Stimulated activated CD4-positive, alpha-beta T cell treated with anti-CD3 and anti-CD28 coated beads, Interleukin-12 subunit alpha, Interleukin-12 subunit beta, amount 100 ng/mL, for 4 hours (primary cell): ENCODE data around the gene STING1.
A peak's percentile ranks its signal among the peaks of the same experiment; 100 is the strongest.
"Not testable (repeated sequence)": the region's sequence is repeated elsewhere in the genome, so short reads cannot be mapped to it uniquely, and the experiment has no call there.

Experiments used
- DNase-seq: peaks from one replicate; pipeline ENCODE4 v3.0.0-alpha.2; 2020

The STING1 gene

GRCh38 chr5:139461698-139462097 is 20.9 kb downstream of the STING1 start:
- no peak for DNase-seq

- DNase-seq: no peak
Measured at GRCh38 chr5:139461176-139461575, 21.4 kb downstream of the STING1 start.

GRCh38 chr5:139460455-139460854 is 22.1 kb downstream of the STING1 start:
- no peak for DNase-seq

DNA sequence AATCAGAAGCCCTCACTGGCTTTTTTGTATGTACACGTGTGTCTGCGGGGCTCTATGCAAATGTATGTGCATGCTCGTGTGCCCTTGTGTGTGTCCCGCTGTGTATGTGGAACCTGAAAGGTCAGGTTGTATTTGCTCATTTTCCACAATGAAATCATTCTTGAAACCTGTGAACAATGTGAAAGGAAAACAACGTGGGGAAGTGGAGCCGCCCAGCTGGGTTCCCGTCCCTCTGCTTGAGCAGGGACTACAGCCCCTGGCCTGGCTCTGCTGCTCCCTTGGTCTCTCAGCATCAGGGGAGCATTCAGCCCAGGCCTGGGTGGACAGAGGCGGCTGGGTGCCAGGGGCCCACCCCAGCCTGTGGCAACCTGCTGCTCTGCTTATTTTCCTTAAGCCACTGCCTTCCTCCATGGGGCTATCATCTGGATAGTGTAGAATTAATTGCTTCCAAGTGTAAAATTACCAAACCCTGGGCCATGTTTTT is 23.1 kb downstream of the STING1 start:
- DNase-seq: no peak

DNA sequence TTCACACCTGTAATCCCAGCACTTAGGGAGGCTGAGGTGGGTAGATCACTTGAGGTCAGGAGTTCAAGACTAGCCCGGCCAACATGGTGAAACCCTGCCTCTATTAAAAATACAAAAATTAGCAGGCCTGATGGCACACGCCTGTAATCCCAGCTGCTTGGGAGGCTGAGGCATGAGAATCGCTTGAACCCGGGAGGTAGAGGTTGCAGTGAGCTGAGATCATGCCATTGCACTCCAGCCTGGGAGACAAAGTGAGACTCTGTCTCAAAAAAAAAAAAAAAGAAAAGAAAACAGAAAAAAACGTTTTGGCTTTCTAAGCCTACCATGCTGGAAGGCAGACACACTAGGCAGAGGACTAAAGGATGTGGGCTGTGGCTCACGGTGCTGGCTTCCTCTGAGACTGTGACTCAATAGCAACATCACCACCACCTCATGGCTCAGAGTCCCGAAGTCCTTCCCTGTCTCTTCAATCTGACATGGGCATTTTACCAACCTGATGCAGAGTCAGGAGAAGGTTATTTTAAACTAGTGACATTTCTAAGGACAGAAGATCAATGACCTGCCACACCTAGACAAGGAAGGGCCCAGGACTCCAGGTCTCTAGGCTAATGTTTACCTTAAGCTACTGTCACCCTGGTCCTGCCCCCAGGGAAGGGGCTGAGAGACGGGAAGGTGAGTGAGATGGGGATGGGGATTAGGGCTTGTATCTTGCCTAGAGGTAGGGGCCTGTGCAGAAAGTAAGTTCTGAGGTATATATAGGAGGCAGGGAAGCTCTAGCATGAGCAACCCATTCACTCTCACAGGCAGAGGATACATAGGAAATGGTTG is 23.8 kb downstream of the STING1 start:
- peak; percentile 57 for DNase-seq

GRCh38 chr5:139457653-139458306 is 24.8 kb downstream of the STING1 start:
- no peak for DNase-seq

- no peak for DNase-seq
Measured at GRCh38 chr5:139457241-139457640, 25.3 kb downstream of the STING1 start.

- DNase-seq: no peak
Measured at GRCh38 chr5:139456776-139457175, 25.8 kb downstream of the STING1 start.

- DNase-seq: no peak
Measured at GRCh38 chr5:139454568-139455290, 27.8 kb downstream of the STING1 start.

- no peak for DNase-seq
Measured at GRCh38 chr5:139453683-139454567, 28.6 kb downstream of the STING1 start.

DNA sequence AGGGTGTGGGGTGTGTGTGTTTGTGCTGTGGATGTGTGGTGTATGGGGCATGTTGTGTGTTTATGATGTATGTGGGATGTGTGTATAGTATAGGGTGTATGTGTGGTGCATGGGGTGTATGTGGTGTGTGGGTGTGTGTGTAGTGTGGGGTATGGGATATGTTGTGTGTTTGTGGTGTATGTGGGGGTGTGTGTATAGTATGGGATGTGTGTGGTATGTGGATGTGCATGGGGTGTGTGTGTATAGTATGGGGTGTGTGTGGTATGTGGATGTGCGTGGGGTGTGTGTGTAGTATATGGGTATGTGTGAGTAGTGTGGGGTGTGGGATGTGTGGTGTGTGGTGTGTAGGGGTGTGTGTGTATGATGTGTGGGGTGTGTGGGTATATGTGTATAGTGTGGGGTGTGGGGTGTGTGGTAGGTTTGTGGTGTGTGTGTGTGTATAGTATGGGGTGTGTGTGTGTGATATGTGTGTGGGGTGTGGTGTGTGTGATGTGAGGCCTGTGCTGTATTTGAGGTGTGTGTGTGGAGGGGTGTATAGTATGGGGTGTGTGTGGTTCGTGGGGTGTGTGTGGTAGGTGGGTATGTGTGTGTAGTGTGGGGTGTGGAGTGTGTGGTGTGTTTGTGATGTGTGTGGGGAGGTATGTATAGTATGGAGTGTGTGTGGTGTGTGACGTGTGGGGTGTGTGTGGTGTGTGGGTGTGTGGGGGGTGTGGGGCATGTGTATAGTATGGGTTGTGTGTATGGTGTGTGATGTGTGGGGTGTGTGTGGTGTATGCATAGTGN is 30.5 kb downstream of the STING1 start:
- no peak for DNase-seq

DNA sequence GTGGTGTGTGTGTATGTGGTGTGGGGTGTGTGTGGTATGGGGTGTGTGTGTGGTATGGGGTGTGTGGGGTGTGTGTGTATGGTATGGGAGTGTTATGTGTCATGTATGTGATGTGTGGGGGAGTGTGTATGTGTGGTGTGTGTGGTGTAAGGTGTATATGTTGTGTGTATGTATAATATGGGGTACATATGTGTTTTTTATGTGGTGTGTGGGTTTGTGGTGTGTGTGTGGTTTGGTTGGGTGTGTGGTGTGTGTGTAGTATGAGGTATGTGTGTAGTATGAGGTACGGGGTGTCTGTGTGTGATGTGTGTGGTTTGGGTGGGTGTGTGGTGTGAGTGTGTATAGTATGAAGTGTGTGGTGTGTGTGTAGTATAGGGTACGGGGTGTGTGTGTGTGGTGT is 31.4 kb downstream of the STING1 start:
- DNase-seq: no peak

DNA sequence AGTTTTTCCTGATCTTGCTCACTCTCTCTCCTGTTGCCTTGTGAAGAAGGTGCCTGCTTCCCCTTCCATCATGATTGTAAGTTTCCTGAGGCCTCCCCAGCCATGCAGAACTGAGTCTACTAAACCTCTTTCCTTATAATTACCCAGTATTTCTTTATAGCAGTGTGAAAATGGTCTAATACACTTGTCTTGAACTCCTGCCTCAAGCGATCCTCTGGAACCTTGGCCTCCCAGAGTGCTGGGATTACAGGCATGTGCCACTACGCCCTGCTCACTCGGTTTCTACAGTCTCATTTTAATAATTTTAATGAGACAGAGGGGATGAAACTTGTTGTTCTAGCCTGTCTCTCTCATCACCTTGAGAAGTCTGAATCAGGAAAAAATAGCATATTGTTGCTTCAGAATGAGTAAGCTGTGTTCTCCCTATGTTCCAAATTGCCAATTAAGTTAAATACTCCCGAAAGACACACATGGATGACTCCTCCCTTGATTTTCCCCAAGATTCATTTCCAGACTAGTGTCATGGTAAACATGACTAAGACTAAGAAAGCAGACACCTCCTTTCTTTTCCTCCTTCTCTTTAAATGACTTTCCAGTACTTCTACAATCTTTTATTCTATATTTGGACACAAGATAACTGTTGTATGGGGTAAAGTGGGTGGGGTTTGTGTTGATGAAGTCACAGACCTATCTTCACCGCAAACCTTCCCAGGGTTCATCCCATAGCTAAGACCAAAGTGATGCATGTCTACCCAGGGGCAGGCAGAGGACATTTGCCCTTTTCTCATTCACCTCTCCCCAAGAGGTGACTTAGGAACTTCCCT is 35.4 kb downstream of the STING1 start:
- DNase-seq: no peak

DNA sequence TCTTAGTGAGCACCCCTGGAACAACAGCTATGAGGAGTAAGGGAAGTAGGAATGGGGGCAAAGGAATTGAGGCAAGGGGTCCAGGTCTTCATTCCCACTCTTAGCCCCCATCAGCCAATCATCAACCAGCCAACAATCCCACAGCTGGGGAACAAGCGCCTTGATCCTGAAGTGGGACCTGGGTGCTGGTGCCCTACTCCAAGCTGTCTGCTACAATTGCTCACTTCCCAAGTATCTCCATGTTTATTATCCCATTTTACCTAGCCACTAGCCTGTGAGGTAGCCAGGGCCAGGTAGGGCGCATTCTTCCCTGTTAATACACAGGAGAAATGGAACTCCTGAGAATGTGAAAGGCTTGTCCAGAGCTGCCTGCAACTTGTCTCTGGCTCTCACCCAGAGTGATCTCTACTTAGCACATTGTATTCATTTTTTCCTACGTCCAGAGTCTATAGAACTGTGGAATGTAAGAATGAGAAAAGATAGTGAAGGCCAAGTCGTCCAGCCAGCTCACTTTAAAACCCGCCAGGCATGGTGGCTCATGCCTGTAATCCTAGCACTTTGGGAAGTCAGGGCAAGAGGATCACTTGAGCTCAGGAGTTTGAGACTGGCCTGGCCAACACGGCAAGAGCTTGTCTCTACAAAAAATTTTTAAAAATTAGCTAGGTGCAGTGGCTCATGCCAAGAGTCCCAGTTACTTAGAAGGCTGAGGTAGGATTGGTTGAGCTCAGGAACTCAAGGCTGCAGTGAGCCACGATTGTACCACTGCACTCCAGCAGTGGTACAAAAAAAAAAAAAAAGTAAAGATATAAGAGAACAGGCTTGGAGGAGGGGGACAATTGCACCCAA is 37.0 kb downstream of the STING1 start:
- no peak for DNase-seq

GRCh38 chr5:139443831-139444453 is 38.6 kb downstream of the STING1 start:
- no peak for DNase-seq

DNA sequence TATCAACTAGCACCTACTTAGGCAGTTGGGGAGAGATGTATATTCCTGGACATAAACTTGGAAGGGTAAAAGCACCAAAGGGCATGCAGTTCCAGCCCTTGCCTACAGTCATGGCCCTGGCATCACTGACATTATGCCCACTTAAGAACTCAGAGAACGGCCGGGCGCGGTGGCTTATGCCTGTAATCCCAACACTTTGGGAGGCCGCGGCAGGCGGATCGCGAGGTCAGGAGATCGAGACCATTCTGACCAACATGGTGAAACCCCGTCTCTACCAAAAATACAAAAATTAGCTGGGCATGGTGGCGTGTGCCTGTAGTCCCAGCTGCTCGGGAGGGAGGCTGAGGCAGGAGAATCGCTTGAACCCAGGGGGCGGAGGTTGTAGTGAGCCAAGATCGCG is 42.1 kb downstream of the STING1 start:
- DNase-seq: not testable (repeated sequence)

DNA sequence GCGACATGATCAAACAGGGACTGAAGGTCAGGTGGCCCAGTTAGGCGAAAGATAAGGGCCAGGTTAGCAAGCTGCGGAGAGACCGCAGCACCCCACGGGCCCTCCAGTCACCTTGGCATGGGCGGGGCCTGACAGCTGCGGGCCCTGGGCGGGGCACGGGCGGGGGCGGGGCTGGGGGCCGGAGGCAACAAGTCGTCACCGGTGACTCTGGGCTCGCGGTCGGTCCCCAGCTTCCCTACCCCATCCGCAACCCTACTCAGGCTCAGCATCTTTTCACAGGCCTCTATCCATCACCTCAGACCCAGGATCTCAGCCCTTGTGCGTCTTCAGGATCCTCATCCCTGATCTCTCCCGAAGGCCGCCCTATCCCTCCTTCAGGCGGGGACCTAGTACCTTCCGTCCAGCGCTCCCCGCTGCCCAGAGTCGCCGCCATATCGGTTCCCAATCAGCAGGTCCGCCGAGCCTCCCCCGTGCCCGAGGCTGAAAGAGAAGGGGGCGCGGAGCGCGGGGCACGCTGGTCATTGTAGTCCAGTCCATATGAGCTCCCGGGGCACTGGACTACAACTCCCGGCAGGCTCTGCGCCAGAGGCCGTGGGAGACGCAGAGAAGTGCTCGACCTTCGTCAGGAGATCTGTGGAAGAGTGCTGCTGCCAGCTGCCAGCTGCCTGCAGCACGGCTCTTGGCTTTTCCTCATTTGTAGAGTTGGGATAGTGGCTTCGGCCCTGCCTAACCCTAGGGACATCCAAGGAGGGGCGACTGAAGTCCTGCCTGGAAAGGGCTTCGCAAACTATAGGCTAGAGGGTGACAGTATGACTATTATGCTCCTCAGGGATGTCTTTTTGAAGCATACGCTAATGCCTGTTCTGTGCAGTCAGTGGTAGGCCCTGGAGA is 43.3 kb downstream of the STING1 start, which contains the start of gene DNAJC18:
DNAJC18 (minus strand) TSS at position 513 of the 891 bp plus-strand sequence; CDS start at position 433, 80 bp downstream.
- peak; percentile 88 for DNase-seq

- DNase-seq: no peak
Measured at GRCh38 chr5:139438707-139439012, 43.9 kb downstream of the STING1 start.
